ENCODE results near the gene KLHDC4. TPM values are rescaled to one million over a fixed set of nuclear protein-coding genes. Genes with fewer than 3 reads are reported as not detected.

Gene KLHDC4
- total and polyA plus RNA-seq, 8 donors, result 15.5 to 82.1 (median 26.0) TPM

GRCh38 chr16:87693827-87694226, 72.0 kb downstream of the KLHDC4 start:
- no peak for TF ChIP-seq CTCF (IDR thresholded peaks at IDR 0.05)
- Histone ChIP-seq H3K4me3 (no peak overlapping the region), H3K27ac (no peak overlapping the region), H3K4me1 (no peaks in the 10 kb centered on the region), H3K27me3 (no peaks in the 10 kb centered on the region), H3K9me3 (no peaks in the 10 kb centered on the region), H3K36me3 (peaks cover 0 to 10% (median 0%) of the 10 kb centered on the region in 3 donors)
- FAIRE-seq, result no peak
- WGBS, 2 donors, result 90 to 92% methylated on average over 16 of the region's 16 CpGs
- peak in 1 of 6 donors; percentile 50 for DNase-seq
- intact Hi-C loops (cut with DNase I), result no loop called here
- no peak for ATAC-seq

GRCh38 chr16:87692756-87693155, 73.0 kb downstream of the KLHDC4 start:
- Histone ChIP-seq H3K27ac (no peak overlapping the region), H3K9me3 (no peaks in the 10 kb centered on the region), H3K27me3 (no peaks in the 10 kb centered on the region), H3K36me3 (peaks cover 0 to 10% (median 0%) of the 10 kb centered on the region in 3 donors), H3K4me1 (no peaks in the 10 kb centered on the region), H3K4me3 (no peak overlapping the region)
- DNase-seq (no peak), ATAC-seq (peak in 1 of 4 donors; percentile 3), FAIRE-seq (no peak)
- TF ChIP-seq CTCF (IDR thresholded peaks at IDR 0.05), result no peak
- 69 to 73% methylated on average over 12 of the region's 12 CpGs for WGBS, 2 donors
- intact Hi-C loops (cut with DNase I), result no loop called here

GRCh38 chr16:87692176-87692575, 73.6 kb downstream of the KLHDC4 start:
- FAIRE-seq (no peak), ATAC-seq (no peak), DNase-seq (no peak)
- H3K36me3 ChIP-seq, result peaks cover 0 to 10% (median 0%) of the 10 kb centered on the region in 3 donors
- no peak overlapping the region for H3K27ac ChIP-seq
- intact Hi-C loops (cut with DNase I), result no loop called here
- H3K4me1 ChIP-seq, result no peaks in the 10 kb centered on the region
- WGBS, 2 donors, result 59% methylated on average over 7 of the region's 7 CpGs
- H3K9me3 ChIP-seq, result no peaks in the 10 kb centered on the region
- no peak for TF ChIP-seq CTCF (IDR thresholded peaks at IDR 0.05)
- no peak overlapping the region for H3K4me3 ChIP-seq
- H3K27me3 ChIP-seq, result no peaks in the 10 kb centered on the region

- FAIRE-seq, result no peak
- Histone ChIP-seq H3K9me3 (no peaks in the 10 kb centered on the region), H3K4me1 (no peaks in the 10 kb centered on the region), H3K4me3 (no peak overlapping the region), H3K27me3 (no peaks in the 10 kb centered on the region), H3K27ac (no peak overlapping the region), H3K36me3 (peaks cover 0 to 10% (median 0%) of the 10 kb centered on the region in 3 donors)
- intact Hi-C loops (cut with DNase I), result no loop called here
- WGBS, 2 donors, result 55 to 59% methylated on average over 14 of the region's 14 CpGs
- no peak for TF ChIP-seq CTCF (IDR thresholded peaks at IDR 0.05)
- no peak for ATAC-seq
- DNase-seq, result no peak
These were observed 74.1 kb downstream of the KLHDC4 start for GRCh38 chr16:87691686-87692079.

GRCh38 chr16:87690911-87691685, 74.7 kb downstream of the KLHDC4 start:
- Histone ChIP-seq H3K4me1 (no peaks in the 10 kb centered on the region), H3K27me3 (no peaks in the 10 kb centered on the region), H3K9me3 (no peaks in the 10 kb centered on the region), H3K36me3 (peaks cover 0 to 8% (median 0%) of the 10 kb centered on the region in 3 donors), H3K27ac (no peak overlapping the region), H3K4me3 (no peak overlapping the region)
- DNase-seq, result no peak
- intact Hi-C loops (cut with DNase I), result no loop called here
- no peak for ATAC-seq
- 50 to 61% methylated on average over 33 of the region's 33 CpGs for WGBS, 2 donors
- TF ChIP-seq CTCF (IDR thresholded peaks at IDR 0.05), result no peak
- no peak for FAIRE-seq
